ENCODE measurements around the gene IL33.

DNA sequence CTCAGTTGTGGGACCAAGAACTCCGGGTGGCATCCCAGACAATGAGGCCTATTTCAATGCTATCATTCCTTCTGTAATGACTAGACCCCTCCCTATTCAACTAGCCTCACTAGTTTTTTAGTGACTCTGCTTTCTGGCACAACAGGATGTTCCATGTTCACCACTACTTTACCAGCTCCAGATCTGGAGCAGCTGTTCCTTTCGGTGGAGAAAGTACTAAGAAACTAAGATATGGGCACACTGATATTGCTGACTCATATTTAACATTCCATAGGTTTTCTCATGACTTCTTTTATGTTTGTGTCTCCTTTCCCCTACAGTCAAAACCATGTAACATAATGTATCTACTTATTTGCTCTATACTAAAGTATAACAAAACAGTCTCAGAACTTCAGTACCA is 24.1 kb downstream of the IL33 start:
- TF ChIP-seq, protein P1, sequence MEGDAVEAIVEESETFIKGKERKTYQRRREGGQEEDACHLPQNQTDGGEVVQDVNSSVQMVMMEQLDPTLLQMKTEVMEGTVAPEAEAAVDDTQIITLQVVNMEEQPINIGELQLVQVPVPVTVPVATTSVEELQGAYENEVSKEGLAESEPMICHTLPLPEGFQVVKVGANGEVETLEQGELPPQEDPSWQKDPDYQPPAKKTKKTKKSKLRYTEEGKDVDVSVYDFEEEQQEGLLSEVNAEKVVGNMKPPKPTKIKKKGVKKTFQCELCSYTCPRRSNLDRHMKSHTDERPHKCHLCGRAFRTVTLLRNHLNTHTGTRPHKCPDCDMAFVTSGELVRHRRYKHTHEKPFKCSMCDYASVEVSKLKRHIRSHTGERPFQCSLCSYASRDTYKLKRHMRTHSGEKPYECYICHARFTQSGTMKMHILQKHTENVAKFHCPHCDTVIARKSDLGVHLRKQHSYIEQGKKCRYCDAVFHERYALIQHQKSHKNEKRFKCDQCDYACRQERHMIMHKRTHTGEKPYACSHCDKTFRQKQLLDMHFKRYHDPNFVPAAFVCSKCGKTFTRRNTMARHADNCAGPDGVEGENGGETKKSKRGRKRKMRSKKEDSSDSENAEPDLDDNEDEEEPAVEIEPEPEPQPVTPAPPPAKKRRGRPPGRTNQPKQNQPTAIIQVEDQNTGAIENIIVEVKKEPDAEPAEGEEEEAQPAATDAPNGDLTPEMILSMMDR (IDR thresholded peaks at IDR 0.05; ENCODE audit: insufficient read depth, low read depth, low read length): no peak
- TF ChIP-seq EZH2 (IDR thresholded peaks at IDR 0.05; ENCODE audit: insufficient read depth, low read length): no peak

All from astrocyte (in vitro differentiated cells and primary cell).